ENCODE measurements around the gene RACK1. TPM values are rescaled to one million over a fixed set of nuclear protein-coding genes. Genes with fewer than 3 reads are reported as not detected.
A peak's percentile ranks its signal among the peaks of the same experiment; 100 is the strongest.

RACK1 gene
- total RNA-seq, 3 donors from 2014 or later = 2,096 to 2,842 (median 2,553) TPM

DNA sequence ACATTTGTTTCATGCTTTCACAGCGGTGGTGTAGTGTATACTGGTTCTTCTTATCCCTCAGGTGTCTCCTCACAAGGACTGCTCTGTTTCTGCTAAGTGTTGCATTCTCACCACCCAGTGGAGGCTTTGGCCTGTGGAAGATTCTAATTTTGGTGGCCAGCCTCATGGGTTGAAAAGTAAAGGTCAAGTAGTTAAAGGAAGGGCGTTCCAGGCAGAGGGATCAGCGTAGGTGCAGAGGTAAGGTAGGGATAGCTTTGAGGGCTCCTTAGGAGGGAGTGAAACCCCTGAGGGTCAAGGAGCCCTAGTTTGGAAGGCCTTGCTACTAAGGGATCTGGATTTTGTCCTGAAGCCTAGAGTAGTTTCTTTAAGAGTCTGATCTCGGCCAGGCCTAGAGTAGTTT lies 4.6 kb upstream of the RACK1 start:
- peak overlapping the region in 2 of 3 donors; percentile 79 to 86 for H3K4me3 ChIP-seq
- TF ChIP-seq, protein P1, sequence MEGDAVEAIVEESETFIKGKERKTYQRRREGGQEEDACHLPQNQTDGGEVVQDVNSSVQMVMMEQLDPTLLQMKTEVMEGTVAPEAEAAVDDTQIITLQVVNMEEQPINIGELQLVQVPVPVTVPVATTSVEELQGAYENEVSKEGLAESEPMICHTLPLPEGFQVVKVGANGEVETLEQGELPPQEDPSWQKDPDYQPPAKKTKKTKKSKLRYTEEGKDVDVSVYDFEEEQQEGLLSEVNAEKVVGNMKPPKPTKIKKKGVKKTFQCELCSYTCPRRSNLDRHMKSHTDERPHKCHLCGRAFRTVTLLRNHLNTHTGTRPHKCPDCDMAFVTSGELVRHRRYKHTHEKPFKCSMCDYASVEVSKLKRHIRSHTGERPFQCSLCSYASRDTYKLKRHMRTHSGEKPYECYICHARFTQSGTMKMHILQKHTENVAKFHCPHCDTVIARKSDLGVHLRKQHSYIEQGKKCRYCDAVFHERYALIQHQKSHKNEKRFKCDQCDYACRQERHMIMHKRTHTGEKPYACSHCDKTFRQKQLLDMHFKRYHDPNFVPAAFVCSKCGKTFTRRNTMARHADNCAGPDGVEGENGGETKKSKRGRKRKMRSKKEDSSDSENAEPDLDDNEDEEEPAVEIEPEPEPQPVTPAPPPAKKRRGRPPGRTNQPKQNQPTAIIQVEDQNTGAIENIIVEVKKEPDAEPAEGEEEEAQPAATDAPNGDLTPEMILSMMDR (IDR thresholded peaks at IDR 0.05) = no peak
- TF ChIP-seq POLR2AphosphoS5 (IDR thresholded peaks at IDR 0.05) (no peak), POLR2A (IDR thresholded peaks at IDR 0.05) (no peak)
- H3K4me1 ChIP-seq = peaks cover 0 to 23% of the 10 kb centered on the region in 2 donors
- no peaks in the 10 kb centered on the region for H3K36me3 ChIP-seq
- H3K27ac ChIP-seq = peak overlapping the region; percentile 71 to 97
- no peak for DNase-seq (ENCODE audit: low spot score in 2 of 2)
- H3K9me3 ChIP-seq = no peaks in the 10 kb centered on the region
- H3K27me3 ChIP-seq = no peaks in the 10 kb centered on the region
- intact Hi-C loops (cut with DNase I; ENCODE audit: low total_unique reads) = loop anchor here (10.0 kb wide), 1 partner anchor 53 kb away; no protein-coding TSS in a partner anchor

DNA sequence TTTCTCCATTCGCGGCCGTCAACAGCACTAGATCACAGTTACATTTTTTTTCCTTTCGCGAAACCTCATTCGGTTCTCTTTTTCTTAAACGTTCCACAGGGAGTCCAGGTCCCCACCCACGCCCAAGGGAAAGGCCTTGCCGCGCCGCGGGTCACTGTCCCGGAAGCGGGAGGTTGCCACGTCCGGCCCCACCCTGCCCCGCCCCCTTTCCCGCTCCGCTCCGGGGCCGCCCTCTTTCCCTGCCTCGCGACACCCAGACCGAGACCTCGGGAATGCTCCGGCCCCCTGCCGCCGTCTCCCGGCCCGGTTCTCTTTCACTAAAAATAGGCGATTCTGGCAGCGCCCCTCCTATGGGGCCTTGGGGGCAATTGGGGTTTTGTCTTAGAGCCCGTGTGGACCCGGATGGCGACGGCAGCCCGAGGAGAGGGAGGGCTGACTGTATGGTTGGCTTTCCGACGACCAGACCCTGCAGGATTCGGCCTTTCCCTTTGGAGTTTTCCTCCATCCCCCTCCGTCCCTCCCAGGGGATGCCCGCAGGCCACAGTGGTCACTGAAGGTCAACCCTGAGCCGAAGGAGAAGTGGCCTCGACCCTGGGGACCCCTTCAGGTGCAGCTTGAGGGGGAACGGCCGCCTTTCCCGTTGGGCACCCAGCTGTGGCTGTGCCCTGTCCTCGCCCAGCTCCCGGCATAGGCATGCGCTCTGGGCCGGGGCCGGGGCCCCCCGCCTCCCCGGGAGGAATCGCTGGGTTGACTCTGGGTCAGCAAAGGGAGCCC lies 2.8 kb upstream of the RACK1 start:
- peak; percentile 88 to 93 for DNase-seq (ENCODE audit: low spot score in 2 of 2)
- H3K4me1 ChIP-seq = peaks cover 0 to 23% of the 10 kb centered on the region in 2 donors
- intact Hi-C loops (cut with DNase I; ENCODE audit: low total_unique reads) = loop anchor here (10.0 kb wide), 1 partner anchor 52 kb away; no protein-coding TSS in a partner anchor
- H3K9me3 ChIP-seq = no peaks in the 10 kb centered on the region
- peak overlapping the region; percentile 79 to 87 (median 86) for H3K4me3 ChIP-seq
- TF ChIP-seq POLR2AphosphoS5 (IDR thresholded peaks at IDR 0.05) (peak; percentile 49 to 83 (median 69)), POLR2A (IDR thresholded peaks at IDR 0.05) (peak; percentile 62)
- TF ChIP-seq, protein P1 (IDR thresholded peaks at IDR 0.05) = no peak
- H3K27ac ChIP-seq = peak overlapping the region; percentile 95 to 97
- H3K36me3 ChIP-seq = no peaks in the 10 kb centered on the region
- no peaks in the 10 kb centered on the region for H3K27me3 ChIP-seq

DNA sequence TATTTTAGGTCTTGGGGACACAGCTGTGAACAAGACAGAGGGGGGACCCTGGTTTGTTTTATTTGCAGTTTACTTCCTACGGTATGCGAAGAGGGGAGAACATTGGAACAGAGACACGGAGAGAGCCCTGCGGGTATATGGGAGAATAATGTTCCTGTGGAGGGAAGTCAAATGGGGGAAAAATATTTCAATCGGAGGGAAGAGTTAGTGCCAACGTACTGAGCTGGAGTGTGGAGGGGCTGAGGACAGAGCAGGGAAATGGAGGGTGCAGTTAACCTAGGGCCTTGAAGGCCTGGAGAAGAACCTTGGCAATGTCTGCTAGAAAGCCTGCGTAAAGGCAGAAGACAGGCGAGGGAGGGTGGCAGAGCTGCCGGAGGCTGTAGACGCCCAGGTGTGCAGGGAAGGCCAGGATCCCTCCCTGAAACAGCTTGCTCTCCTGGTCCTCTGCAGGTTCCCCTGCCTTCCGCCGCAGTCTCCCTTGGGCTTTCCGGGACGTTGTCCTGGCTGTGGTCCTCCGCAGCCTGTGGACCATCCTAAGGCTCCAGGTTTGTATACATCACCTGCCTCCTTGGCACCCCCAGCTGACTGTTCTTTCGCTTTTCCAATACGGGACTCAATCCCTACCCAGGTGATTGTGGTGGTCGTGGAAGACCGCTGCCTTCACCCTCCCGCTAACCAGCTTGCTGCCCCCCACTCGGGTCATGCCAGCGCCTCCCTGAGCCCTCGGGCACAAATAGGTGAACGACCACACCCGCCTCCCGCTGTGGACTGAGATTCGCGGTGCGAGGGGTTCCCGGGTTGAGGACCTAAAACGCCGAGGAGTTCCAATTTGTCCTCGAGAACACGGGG lies 1.9 kb upstream of the RACK1 start:
- no peak for DNase-seq (ENCODE audit: low spot score in 2 of 2)
- Histone ChIP-seq H3K9me3 (no peaks in the 10 kb centered on the region), H3K4me1 (peaks cover 0 to 23% of the 10 kb centered on the region in 2 donors), H3K27ac (peak overlapping the region; percentile 95 to 97), H3K36me3 (no peaks in the 10 kb centered on the region), H3K27me3 (no peaks in the 10 kb centered on the region), H3K4me3 (peak overlapping the region; percentile 79 to 87 (median 86))
- intact Hi-C loops (cut with DNase I; ENCODE audit: low total_unique reads) = loop anchor here (10.0 kb wide), 1 partner anchor 51 kb away; no protein-coding TSS in a partner anchor
- TF ChIP-seq POLR2A (IDR thresholded peaks at IDR 0.05) (no peak), POLR2AphosphoS5 (IDR thresholded peaks at IDR 0.05) (no peak)
- TF ChIP-seq, protein P1 (IDR thresholded peaks at IDR 0.05) = no peak

DNA sequence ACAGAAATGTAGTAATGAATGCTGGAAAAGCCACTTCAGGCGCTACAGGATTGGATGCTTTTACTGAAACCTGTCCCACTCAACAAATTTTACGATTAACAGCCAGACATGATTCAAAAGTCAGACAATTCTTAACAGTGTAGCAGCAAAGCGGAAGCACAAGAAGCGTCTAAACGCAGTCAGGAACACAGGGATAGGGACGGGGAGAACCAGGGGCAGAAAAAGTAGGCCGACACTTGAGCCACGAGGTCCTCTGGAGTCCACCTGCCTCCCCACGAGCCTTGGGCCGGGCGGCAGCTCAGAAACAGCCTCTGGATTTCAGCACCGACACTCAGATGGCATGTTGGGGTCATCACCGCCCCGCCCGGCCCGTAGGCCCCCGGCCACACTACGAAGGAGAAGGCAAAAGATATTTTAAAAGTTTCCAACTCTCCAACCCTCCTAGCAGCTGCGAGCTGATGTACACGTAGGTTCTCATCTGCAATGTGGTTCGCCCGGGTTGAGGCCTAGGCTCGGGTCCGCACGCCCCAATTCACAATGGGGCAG lies 615 bp downstream of the RACK1 start:
- peak overlapping the region; percentile 95 to 97 for H3K27ac ChIP-seq
- intact Hi-C loops (cut with DNase I; ENCODE audit: low total_unique reads) = loop anchor here (2.0 to 10.0 kb wide), 2 partner anchors 20 to 48 kb away; partner anchors contain the start of gene TRIM41
- H3K36me3 ChIP-seq = no peaks in the 10 kb centered on the region
- peaks cover 0 to 11% of the 10 kb centered on the region in 2 donors for H3K4me1 ChIP-seq
- DNase-seq (ENCODE audit: low spot score in 2 of 2) = no peak
- H3K4me3 ChIP-seq = peak overlapping the region; percentile 59 to 79 (median 79)
- H3K9me3 ChIP-seq = no peaks in the 10 kb centered on the region
- H3K27me3 ChIP-seq = no peaks in the 10 kb centered on the region
- TF ChIP-seq POLR2A (IDR thresholded peaks at IDR 0.05) (no peak), POLR2AphosphoS5 (IDR thresholded peaks at IDR 0.05) (no peak)
- TF ChIP-seq, protein P1 (IDR thresholded peaks at IDR 0.05) = no peak
